MM.1S (cell line): ENCODE data around the gene JAKMIP2.

Source experiments
- DNase-seq: peaks from one replicate; pipeline ENCODE4 v3.0.0-alpha.2; 2015
- H2AFZ ChIP-seq: fragments of 300-600 bp; sonication (generic); 2 replicates; pipeline ENCODE4 v1.6.0; 2016; ENCODE audit warnings: antibody characterized with exemption, low read length
- H3F3A ChIP-seq: fragments of 300-600 bp; sonication (generic); 2 replicates; pipeline ENCODE4 v1.6.1; 2016; ENCODE audit warnings: mild to moderate bottlenecking, antibody characterized with exemption, low read length, moderate library complexity, mixed read lengths; ENCODE audit not compliant: insufficient read depth
- H3K27ac ChIP-seq: fragments of 300-600 bp; sonication (generic); 2 replicates; pipeline ENCODE4 v1.5.1; 2016; ENCODE audit warnings: mild to moderate bottlenecking, low read length
- H3K27me3 ChIP-seq: fragments of 300-600 bp; sonication (generic); replicated peaks from 2 replicates; pipeline ENCODE4 v1.6.0; 2016; ENCODE audit warnings: low read length; ENCODE audit not compliant: insufficient read depth
- H3K36me3 ChIP-seq: fragments of 300-600 bp; sonication (generic); replicated peaks from 2 replicates; pipeline ENCODE4 v1.6.1; 2016; ENCODE audit warnings: mild to moderate bottlenecking, low read length, mixed read lengths; ENCODE audit not compliant: insufficient read depth
- H3K4me1 ChIP-seq: fragments of 300-600 bp; sonication (generic); 2 replicates; pipeline ENCODE4 v1.6.1; 2016; ENCODE audit warnings: low read length, mixed read lengths
- H3K4me2 ChIP-seq: fragments of 300-600 bp; sonication (generic); 2 replicates; pipeline ENCODE4 v1.6.0; 2016; ENCODE audit warnings: low read depth, low read length
- H3K4me3 ChIP-seq: fragments of 300-600 bp; sonication (generic); 2 replicates; pipeline ENCODE4 v1.5.1; 2016; ENCODE audit warnings: low read length, mixed read lengths
- H3K79me2 ChIP-seq: fragments of 300-600 bp; sonication (generic); 2 replicates; pipeline ENCODE4 v1.6.1; 2016; ENCODE audit warnings: mixed run types, low read length, mixed read lengths
- H3K9ac ChIP-seq: fragments of 300-600 bp; sonication (generic); 2 replicates; pipeline ENCODE4 v1.6.1; 2016; ENCODE audit warnings: low read length, mixed read lengths
- H3K9me2 ChIP-seq: fragments of 300-600 bp; sonication (generic); replicated peaks from 2 replicates; pipeline ENCODE4 v1.6.1; 2016; ENCODE audit warnings: mild to moderate bottlenecking, low read length, mixed read lengths; ENCODE audit not compliant: insufficient read depth
- H3K9me3 ChIP-seq: fragments of 300-600 bp; sonication (generic); replicated peaks from 2 replicates; pipeline ENCODE4 v1.6.1; 2016; ENCODE audit warnings: mild to moderate bottlenecking, low read length, mixed read lengths; ENCODE audit not compliant: insufficient read depth
- H4K20me1 ChIP-seq: fragments of 300-600 bp; sonication (generic); 2 replicates; pipeline ENCODE4 v1.6.1; 2016; ENCODE audit warnings: mild to moderate bottlenecking, low read length, moderate library complexity, mixed read lengths; ENCODE audit not compliant: insufficient read depth
- CTCF ChIP-seq: fragments of 300-600 bp; sonication (generic); IDR thresholded peaks from 2 replicates; pipeline ENCODE4 v1.5.1; 2016; ENCODE audit warnings: antibody characterized with exemption, low read length, mixed read lengths
- EZH2 ChIP-seq: fragments of 300-600 bp; sonication (generic); optimal IDR thresholded peaks from 2 replicates; pipeline ENCODE3; 2017; ENCODE audit warnings: low read depth, mild to moderate bottlenecking, antibody characterized with exemption, low read length, mixed read lengths
- EZH2phosphoT487 ChIP-seq: fragments of 300-600 bp; sonication (generic); IDR thresholded peaks from 2 replicates; pipeline ENCODE4 v1.6.1; 2018; ENCODE audit warnings: antibody characterized with exemption, low read length

JAKMIP2 gene

GRCh38 chr5:147578228-147579024 is 204.1 kb downstream of the JAKMIP2 start:
- Histone ChIP-seq H4K20me1 (no peaks in the 10 kb centered on the region), H3K9me2 (no peaks in the 10 kb centered on the region), H3K4me1 (no peaks in the 10 kb centered on the region), H3K27ac (no peak overlapping the region), H3K9me3 (no peaks in the 10 kb centered on the region), H3F3A (no peaks in the 10 kb centered on the region), H3K4me3 (no peak overlapping the region), H3K36me3 (no peaks in the 10 kb centered on the region), H3K4me2 (no peak overlapping the region), H3K9ac (no peak overlapping the region), H3K79me2 (no peaks in the 10 kb centered on the region), H2AFZ (no peak overlapping the region), H3K27me3 (no peaks in the 10 kb centered on the region)
- peak; percentile 41 for DNase-seq
- TF ChIP-seq EZH2phosphoT487 (no peak), CTCF (peak; percentile 64)

GRCh38 chr5:147576646-147577535 is 205.6 kb downstream of the JAKMIP2 start:
- Histone ChIP-seq H3K27ac (no peak overlapping the region), H3K4me2 (no peak overlapping the region), H3K9me3 (no peaks in the 10 kb centered on the region), H3K9ac (no peak overlapping the region), H3K4me3 (no peak overlapping the region), H4K20me1 (no peaks in the 10 kb centered on the region), H3K9me2 (no peaks in the 10 kb centered on the region), H3F3A (no peaks in the 10 kb centered on the region), H3K79me2 (no peaks in the 10 kb centered on the region), H3K36me3 (no peaks in the 10 kb centered on the region), H3K27me3 (no peaks in the 10 kb centered on the region), H3K4me1 (no peaks in the 10 kb centered on the region), H2AFZ (no peak overlapping the region)
- DNase-seq, result peak; percentile 66
- TF ChIP-seq EZH2 (no peak), CTCF (peak; percentile 95)

GRCh38 chr5:147575598-147575997 is 206.9 kb downstream of the JAKMIP2 start:
- H3K27ac ChIP-seq, result no peak overlapping the region
- no peak overlapping the region for H3K4me2 ChIP-seq
- TF ChIP-seq CTCF (no peak), EZH2phosphoT487 (no peak), EZH2 (no peak)
- no peak for DNase-seq
- no peaks in the 10 kb centered on the region for H3K9me2 ChIP-seq
- H2AFZ ChIP-seq, result no peak overlapping the region
- H3F3A ChIP-seq, result no peaks in the 10 kb centered on the region
- H3K9ac ChIP-seq, result no peak overlapping the region
- H3K27me3 ChIP-seq, result no peaks in the 10 kb centered on the region
- H3K36me3 ChIP-seq, result no peaks in the 10 kb centered on the region
- no peaks in the 10 kb centered on the region for H3K79me2 ChIP-seq
- H3K9me3 ChIP-seq, result no peaks in the 10 kb centered on the region
- no peaks in the 10 kb centered on the region for H4K20me1 ChIP-seq
- no peaks in the 10 kb centered on the region for H3K4me1 ChIP-seq
- H3K4me3 ChIP-seq, result no peak overlapping the region
